ENCODE measurements around the gene ARMS2.

DNA sequence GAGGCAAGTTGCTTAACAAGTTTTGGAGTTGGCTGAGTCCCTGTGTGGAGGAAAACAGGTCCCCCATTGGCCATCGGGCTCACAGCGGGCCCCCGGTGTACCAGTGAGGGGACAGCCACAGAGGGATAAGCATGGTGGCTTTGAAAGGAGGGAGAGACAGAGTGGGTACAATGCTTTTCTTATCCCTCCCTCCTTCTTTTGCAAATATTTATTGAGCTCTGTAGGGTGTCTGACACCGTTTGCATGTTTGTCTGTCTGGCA, 9.7 kb downstream of the ARMS2 start:
- TF ChIP-seq, protein P1, sequence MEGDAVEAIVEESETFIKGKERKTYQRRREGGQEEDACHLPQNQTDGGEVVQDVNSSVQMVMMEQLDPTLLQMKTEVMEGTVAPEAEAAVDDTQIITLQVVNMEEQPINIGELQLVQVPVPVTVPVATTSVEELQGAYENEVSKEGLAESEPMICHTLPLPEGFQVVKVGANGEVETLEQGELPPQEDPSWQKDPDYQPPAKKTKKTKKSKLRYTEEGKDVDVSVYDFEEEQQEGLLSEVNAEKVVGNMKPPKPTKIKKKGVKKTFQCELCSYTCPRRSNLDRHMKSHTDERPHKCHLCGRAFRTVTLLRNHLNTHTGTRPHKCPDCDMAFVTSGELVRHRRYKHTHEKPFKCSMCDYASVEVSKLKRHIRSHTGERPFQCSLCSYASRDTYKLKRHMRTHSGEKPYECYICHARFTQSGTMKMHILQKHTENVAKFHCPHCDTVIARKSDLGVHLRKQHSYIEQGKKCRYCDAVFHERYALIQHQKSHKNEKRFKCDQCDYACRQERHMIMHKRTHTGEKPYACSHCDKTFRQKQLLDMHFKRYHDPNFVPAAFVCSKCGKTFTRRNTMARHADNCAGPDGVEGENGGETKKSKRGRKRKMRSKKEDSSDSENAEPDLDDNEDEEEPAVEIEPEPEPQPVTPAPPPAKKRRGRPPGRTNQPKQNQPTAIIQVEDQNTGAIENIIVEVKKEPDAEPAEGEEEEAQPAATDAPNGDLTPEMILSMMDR (IDR thresholded peaks at IDR 0.05), result no peak
- TF ChIP-seq, protein P2, sequence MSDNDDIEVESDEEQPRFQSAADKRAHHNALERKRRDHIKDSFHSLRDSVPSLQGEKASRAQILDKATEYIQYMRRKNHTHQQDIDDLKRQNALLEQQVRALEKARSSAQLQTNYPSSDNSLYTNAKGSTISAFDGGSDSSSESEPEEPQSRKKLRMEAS (CRISPR knock-in tag; IDR thresholded peaks at IDR 0.05), result no peak
- TF ChIP-seq TP53 (CRISPR knock-in tag; IDR thresholded peaks at IDR 0.05), result no peak
- TF ChIP-seq STAT6 (CRISPR knock-in tag; conservative IDR thresholded peaks at IDR 0.05; ENCODE audit: low read depth), result no peak
- TF ChIP-seq JUN (CRISPR knock-in tag; IDR thresholded peaks at IDR 0.05), result no peak
- TF ChIP-seq CREB1 (CRISPR knock-in tag; IDR thresholded peaks at IDR 0.05), result no peak
- TF ChIP-seq, protein P3, sequence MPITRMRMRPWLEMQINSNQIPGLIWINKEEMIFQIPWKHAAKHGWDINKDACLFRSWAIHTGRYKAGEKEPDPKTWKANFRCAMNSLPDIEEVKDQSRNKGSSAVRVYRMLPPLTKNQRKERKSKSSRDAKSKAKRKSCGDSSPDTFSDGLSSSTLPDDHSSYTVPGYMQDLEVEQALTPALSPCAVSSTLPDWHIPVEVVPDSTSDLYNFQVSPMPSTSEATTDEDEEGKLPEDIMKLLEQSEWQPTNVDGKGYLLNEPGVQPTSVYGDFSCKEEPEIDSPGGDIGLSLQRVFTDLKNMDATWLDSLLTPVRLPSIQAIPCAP (CRISPR knock-in tag; IDR thresholded peaks at IDR 0.05), result no peak
- TF ChIP-seq, protein P4, sequence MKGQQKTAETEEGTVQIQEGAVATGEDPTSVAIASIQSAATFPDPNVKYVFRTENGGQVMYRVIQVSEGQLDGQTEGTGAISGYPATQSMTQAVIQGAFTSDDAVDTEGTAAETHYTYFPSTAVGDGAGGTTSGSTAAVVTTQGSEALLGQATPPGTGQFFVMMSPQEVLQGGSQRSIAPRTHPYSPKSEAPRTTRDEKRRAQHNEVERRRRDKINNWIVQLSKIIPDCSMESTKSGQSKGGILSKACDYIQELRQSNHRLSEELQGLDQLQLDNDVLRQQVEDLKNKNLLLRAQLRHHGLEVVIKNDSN (CRISPR knock-in tag; IDR thresholded peaks at IDR 0.05), result no peak
- no peak for TF ChIP-seq ZNF121 (CRISPR knock-in tag; IDR thresholded peaks at IDR 0.05)
- no peak for TF ChIP-seq CBFB (CRISPR knock-in tag; IDR thresholded peaks at IDR 0.05; ENCODE audit: low read depth)
- no peak for TF ChIP-seq SP1 (CRISPR knock-in tag; conservative IDR thresholded peaks at IDR 0.05)
